GM21447 (cell line): ENCODE data around the gene NCOA1.

Experiments used
- ATAC-seq: cut with Tn5 transposase; IDR thresholded peaks from one replicate; pipeline ENCODE4 v1.9.1; 2021; ENCODE audit not compliant: unreplicated experiment

The NCOA1 gene

DNA sequence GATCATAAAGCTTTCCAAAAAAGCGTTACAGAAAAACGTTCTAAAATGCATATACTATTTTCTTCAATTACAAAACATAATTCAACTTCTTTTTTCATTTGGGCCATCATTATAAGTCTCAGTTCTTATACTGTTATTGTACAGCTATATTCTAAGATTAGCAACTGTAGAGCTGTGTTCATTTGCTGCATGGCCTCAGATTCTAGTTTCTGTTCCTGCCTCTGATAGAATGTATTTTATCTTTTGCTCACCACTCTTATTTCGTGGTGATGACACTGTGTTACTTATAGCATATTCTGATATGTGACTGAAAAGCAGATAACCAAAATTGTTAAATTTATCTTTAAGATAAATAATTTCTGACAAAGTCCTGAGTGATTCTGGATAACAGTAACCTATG is 234.9 kb downstream of the NCOA1 start:
- ATAC-seq = no peak

DNA sequence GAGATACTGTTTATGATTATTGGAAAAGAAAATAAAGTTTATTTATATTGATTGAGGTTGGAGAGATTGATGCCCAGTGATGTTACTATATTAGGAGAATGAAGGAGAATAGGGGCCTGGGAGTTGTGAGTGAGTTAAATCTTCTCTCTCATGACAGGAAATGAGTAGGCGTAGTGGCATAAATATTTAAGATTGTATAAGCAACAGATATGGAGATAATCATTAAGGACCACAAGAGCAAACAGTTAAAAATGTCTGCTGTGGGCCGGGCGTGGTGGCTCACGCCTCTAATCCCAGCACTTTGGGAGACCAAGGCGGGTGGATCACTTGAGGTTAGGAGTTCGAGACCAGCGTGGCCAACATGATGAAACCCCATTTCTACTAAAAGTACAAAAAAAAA is 239.4 kb downstream of the NCOA1 start:
- ATAC-seq = no peak

DNA sequence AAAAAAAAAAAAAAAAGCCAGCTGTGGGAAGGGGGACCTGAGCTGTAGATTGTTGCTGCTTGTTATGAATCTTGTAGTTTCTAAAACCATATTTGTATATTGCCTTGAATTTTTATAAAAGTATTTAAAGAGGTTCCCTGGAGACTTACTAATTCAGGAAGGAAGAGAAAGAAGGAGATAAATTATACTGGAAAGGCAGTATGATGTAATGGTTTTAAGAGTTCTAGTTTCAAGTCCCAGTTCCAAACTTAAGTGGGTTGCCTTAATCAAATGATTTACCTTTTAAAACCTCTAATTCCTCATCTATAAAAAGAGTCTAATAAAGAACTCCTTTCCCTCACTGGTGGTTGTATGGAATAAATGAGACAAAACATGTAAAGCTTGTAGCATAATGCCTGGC is 240.0 kb downstream of the NCOA1 start:
- no peak for ATAC-seq

DNA sequence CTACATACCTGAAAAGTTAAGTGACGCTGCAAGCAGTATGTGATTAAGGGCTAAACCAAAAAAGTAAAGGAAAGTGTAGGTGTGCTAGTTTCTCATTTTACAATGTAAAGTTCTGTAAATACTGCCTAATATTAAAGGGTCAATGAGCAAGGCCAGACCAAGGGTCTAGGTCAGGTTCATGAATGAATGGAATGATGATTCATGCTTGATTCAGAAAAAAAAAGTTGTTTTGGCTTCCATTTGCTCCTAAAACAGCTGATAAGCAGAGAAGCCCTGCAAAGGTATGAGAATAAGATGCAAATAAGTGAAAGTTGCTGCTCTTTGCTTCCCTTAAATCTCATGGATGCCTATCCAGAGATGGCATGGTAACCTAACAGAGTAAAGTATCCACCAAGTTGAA is 240.9 kb downstream of the NCOA1 start:
- no peak for ATAC-seq

DNA sequence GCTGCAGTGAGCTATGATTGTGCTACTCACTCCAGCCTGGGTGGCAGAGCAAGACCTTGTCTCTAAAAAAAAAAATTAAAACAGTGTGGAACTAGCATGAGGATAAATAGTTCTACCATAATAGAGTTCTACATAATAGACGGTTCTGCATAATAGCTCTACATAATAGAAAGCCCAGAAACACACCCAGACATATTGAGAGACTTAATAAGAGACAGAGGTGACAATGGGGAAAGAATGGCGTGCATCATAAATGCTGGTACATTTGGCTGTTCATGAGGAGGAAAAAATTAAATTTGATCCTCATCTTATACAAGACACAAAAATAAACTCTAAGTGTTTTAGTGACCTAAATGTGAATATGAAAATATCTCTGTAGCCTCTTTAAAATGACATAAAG is 243.7 kb downstream of the NCOA1 start:
- ATAC-seq = no peak

DNA sequence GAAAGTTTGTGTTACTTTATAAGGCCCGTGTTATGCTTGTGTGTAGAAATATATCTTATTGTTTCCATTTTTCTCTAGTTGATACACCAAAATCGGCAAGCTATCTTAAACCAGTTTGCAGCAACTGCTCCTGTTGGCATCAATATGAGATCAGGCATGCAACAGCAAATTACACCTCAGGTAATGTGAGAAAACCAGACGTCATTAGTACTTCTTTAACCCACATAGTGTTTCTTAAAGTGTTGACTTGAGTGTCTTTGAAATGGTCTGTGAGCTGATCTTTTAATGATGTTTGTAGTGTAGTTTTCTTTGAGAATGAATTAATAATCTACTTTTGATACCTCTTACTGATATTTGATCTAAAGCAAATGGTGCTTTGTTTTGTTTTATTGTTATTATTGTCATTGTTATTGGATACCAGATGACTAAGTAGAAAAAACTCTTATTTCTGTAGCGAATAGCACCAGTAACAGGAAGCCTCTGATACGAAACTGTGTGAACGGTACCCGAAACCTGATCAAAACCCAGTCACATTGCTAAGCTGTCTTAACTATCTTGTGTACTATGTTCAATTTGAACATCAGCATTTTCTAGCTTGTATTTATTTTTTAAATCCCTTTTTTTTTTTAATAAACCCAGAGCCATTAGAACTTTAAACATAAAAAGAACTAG is 248.4 kb downstream of the NCOA1 start:
- no peak for ATAC-seq

DNA sequence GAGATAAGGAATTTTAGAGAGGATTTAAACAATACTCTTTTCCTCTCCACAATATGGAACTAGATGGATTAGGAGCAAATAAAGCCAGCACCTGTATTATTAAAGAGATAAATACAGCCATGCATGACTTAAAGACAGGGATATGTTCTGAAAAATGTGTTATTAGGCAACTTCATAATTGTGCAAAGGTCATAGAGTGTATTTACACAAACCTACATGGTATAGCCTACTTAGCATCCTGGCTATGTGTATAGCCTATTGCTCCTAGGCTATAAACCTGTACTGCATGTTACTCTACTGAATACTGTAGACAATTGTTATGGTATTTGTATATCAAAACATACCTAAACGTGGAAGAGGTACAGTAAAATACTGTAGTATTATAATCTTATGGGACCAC is 249.1 kb downstream of the NCOA1 start:
- no peak for ATAC-seq

DNA sequence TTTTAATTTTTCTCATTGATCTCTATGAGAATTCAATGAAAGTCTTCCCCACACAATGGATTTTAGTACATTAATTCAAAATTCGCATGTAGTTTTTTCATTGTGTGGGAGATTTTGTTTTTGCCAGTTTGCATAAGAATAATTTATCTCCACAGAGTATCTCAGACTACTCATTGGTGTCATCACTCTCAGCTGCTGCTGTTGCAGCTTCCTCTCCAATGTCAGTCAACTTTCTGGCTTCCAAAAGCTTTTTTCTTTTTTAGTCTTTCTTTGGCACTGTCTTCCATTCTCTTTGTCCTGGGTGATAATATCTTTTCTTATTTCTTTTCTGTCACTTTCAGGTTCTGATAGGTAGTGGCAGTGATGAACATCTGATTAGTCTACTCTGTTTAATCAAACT is 251.7 kb downstream of the NCOA1 start:
- no peak for ATAC-seq

DNA sequence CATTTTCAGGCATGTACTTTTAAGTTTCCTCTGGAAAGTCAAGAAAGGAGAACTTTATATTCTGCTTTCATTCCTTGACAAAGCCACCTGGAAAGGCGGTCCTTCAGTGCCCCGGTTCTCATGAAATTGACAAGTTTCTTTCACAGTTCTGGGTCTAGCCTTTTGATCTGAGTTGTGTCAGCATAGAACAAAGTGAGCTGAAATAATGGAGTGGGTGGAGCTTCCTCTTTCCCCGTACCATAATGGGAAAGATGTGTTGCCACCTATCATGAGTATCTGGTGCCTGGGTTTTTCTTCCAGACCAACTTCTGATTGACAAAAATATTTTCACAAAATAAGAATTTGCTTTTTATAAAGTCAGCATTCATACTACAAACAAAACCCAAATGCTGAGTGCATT is 252.9 kb downstream of the NCOA1 start:
- no peak for ATAC-seq

DNA sequence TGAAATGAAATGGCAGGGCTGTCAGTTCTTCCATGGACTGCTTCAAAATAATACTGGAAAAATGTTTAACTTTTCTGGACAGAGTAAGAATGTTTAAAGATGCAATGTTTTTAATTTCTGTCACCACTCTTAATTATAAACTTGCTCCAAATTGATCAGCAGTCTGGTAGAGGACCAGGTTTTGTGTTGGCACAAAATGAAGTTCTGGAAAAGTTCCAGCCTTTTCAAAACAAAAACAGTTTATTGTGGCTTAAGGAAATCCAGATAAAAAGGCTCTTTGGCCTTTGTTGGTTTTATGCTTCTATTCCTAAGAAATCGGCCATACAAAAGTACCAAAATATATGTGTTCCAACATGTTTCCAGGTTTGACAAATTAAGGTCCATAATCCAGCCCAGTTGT is 253.3 kb downstream of the NCOA1 start:
- ATAC-seq = no peak

DNA sequence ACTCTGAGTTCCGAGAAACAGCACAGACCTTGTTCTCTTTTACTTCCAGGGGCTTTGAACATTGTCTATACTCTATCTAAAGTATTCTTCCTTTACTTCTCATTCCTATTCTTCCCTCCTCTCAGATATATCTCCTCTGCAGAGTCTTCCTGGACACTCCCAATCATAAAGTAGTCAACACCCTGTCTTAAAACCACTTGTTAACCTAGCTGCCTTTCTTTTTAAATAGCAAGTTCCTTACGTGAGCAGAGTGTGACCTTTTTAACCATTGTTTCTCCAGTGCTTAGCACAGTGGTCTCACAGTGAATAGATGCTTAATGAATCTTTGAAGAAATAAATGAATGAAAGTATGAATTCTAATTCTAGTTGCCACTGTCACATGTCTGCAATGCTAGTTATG is 254.8 kb downstream of the NCOA1 start:
- no peak for ATAC-seq

DNA sequence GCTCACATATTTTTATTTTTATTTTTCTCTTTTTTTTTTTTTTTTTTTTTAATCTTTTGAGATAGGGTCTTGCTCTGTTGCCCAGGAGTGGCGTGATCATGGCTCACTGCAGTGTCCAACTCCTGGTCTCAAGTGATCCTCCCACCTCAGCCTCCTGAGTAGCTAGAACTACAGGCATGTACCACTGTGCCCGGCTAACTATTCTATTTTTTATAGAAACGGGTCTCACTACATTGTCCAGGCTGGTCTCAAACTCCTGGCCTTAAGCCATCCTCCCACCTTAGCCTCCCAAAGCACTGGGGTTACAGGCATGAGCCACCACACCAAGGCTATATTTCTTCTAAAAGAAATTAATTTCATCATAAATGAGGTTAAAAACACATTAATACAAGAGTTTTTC is 256.2 kb downstream of the NCOA1 start:
- ATAC-seq = no peak

DNA sequence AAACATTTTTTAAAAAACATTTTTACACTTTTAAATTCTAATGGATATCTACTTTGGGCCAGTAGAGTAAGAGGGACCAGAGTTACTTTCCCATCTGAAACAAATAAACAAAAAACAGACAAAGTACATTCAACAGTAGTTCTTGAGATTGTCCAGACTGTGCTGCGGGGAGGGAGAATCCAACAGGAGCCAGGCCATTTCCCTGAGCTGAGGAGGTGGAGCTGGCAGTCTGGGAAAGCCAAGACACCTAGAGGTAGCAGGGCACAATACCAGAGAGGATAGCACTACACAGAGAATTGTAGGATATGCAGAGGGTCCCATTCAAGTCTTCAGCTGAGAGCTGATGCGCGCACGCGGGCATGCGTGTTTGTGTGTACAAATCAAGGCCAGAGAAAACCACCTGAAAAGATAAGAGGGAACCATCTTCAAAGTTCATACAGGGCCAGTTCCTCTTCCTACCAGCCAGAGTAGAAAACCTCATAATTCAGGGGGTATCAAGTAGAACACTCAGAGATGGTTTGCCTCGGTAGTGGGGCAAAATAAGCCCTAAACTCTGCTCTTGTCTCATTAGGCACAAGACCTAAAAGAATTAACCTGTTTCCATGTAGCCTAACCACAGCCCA is 258.1 kb downstream of the NCOA1 start:
- no peak for ATAC-seq

DNA sequence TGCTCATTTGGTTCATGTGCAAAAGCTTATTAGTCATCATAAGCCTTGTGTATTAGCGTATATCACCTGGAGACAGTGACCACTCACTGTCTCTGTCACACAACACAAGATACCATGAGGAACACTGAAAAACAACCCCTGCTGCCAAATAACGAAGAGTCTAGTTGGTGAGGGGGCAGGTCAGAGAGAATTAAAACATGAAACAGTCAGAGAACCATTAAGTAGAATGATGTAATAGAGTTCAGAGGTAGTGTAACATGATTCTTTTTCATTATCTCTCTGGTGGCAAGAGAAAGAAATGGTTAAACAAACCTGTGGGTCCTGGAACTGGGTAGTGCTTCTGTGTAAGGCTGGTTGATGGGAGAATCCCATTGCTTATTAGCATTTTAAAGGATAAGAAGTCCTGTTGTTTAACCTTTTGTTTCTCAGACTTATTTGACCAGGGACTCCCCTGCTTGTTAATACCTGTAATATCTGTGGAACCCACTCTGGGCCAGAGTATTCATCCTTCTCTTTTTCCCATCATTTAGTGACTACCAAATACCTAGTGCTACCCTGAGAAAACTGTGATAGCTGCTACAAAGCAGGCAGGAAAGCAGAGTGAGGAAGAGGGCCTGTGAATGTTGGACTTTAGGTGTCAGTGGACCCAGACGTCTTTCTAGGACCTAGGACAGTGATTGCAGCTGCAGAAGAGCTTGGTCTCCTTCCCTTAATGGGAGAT is 264.1 kb downstream of the NCOA1 start:
- ATAC-seq = no peak

DNA sequence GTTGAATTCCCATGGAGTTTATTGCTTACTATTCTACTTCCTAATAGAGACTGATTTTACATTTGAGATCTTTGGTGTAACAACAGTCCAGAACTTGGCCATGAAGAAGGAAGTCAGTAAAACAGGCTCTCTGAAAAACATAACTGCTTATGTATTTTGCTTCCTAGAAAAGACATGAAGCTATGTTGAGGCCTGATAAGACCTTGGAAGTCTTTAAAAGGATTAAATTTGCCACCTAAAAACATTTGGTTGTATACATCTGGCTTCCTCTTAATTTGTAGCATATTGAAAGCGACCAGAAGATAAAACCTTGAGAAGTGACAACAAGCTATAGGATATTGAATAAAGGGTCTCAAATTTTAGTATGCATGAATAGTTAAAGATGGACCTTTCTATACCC is 265.7 kb downstream of the NCOA1 start:
- no peak for ATAC-seq

DNA sequence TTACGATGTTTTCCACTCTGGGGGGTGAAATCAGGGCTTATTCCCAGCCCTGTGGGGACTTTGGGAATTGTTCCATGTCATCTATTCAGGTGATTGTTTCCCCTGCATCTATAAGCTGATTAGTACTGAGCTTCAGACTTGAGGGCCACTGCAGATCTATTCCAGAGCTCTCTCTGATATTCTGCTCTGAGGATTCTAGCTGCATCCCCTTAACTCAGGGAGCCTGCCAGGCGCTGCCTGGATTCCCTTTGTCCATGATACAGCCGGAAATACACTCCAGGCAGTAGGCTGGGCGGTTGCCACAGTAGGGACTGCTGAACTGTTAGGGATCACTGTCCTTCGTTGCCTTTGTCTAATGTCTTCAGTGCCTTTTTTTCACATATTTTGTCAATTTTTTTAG is 270.8 kb downstream of the NCOA1 start:
- no peak for ATAC-seq

DNA sequence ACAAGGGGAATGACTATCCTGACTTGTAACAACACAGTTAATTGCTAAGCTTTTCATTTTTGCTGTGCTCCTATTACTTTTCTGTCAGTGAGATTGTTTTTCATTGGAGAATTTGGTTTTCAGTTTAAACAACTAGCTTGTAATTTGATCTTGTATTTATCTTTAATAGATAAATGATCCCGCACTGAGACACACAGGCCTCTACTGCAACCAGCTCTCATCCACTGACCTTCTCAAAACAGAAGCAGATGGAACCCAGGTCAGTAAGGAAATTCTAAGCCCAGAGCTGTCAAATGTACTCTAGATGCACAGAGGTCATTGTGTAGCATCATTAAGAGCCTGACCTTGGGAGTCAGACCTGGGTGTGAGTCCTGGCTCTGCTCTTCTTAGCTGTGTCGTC is 271.5 kb downstream of the NCOA1 start:
- ATAC-seq = no peak

DNA sequence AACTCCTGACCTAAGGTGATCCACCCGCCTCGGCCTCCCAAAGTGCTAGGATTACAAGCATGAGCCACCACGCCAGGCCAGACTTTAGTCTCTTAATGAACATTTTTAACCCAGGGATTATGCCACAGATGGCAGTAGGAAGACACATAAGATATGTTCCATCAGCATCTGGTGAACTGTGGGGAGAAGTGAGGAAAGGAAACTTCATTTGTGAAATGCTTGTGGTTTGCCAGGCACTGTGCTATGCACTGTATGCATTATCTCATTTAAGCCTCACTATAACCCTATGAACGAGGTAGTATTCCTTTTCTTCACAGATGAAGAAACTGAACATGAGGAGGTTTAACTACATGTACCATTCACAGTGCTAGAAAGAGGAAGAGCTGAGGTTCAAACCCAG is 272.8 kb downstream of the NCOA1 start:
- no peak for ATAC-seq

DNA sequence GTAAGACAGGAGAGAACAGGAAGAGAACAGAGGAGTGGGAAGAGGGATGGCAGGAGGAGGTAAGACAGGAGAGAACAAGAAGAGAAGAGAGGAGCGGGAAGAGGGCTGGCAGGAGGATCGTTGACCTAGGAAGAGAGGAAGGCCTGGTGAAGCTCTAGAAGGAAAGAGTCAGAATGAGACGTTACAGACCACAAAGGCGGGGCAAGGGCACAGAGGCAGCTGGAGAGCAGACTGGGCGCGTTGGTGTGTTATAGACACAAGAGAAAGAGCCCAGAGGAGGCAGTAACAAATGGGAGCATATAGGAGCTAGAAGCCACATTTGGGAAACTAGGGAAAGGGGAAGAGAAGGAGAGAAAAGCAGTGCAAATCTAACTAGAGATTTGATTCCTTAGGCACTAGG is 275.6 kb downstream of the NCOA1 start:
- ATAC-seq = no peak

DNA sequence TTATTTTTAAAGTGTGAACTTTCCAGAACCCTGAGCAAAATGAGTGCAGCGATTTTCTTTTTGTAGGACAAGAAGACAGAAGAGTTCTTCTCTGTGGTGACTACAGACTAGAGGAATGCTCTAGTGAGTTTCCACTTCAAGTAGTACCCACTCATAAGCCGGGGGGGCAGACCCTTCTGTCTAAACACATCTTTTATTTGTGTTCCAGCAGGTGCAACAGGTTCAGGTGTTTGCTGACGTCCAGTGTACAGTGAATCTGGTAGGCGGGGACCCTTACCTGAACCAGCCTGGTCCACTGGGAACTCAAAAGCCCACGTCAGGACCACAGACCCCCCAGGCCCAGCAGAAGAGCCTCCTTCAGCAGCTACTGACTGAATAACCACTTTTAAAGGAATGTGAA is 277.0 kb downstream of the NCOA1 start:
- ATAC-seq = no peak

DNA sequence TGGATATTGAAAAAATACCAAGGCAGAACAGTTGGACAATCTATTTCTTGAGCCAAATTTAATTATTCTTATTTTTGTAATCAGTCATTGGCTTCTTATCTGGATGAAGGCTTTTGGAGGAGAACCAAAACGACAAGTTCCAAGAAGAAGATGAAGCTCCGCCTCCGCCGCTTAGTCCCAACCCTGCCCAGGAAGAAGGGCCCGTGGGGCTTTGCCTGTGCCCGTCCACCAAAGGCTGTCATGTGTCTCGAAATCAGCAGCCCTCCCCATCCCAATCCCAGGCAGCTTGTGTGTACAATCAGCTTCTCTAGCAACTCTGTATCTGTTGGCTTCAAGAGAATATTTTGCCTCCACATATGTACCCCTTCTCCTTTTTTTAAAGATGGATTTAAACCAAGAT is 277.5 kb downstream of the NCOA1 start:
- ATAC-seq = no peak

DNA sequence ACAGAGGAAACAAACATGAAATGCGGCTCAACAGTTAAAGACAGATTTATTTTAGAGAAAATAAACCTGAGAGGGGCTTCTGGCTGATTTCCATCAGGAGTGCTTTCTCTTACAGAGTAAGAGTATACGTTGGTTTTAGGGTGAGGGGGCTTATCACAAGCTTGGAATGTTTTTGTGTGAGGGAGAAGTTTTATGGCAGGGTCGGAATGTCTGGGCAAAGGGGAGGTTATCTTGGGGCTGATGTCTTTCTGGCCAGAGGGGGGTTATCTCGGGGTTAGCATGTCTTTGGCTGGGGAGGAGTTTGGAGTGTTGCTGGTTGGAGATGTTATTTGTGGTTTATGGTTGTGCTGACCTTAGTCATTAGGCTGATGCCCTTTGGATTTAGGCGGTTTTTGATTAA is 280.0 kb downstream of the NCOA1 start:
- no peak for ATAC-seq
